HepG2 (cell line): ENCODE results near the gene ZMPSTE24. TPM values are rescaled to one million over a fixed set of nuclear protein-coding genes. Genes with fewer than 3 reads are reported as not detected.

Experiments used
- ETS1 ChIP-seq: sonication (generic); formaldehyde crosslinking; IDR thresholded peaks from 2 replicates; pipeline ENCODE4 v1.4.0; 2020; ENCODE audit warnings: missing genetic modification reagents
- FIP1L1 ChIP-seq: fragments of 200-400 bp; formaldehyde crosslinking; IDR thresholded peaks from 2 replicates; pipeline ENCODE4 v1.6.1; 2018; ENCODE audit warnings: low read depth, mild to moderate bottlenecking, low read length, moderate library complexity, borderline replicate concordance; ENCODE audit not compliant: insufficient read depth
- FOSL2 ChIP-seq: sonication (generic); formaldehyde crosslinking; IDR thresholded peaks from 2 replicates; pipeline ENCODE4 v1.4.0; 2020; ENCODE audit warnings: missing genetic modification reagents
- IRF9 ChIP-seq: sonication (generic); formaldehyde crosslinking; IDR thresholded peaks from 2 replicates; pipeline ENCODE4 v1.8.0; 2022; ENCODE audit warnings: missing genetic modification reagents, mild to moderate bottlenecking, borderline replicate concordance
- KLF16 ChIP-seq, 2 experiments: sonication (generic) in 1 of 2; formaldehyde crosslinking in 1 of 2; IDR thresholded peaks; 2 replicates each; pipeline versions ENCODE4 v1.6.1 to v1.8.0; 2016 to 2023; ENCODE audit warnings: missing genetic modification reagents in 2 of 2, missing compliant biosample characterization in 1 of 2
- MED8 ChIP-seq: sonication (generic); formaldehyde crosslinking; IDR thresholded peaks from 2 replicates; pipeline ENCODE4 v1.8.1; 2023; ENCODE audit warnings: mild to moderate bottlenecking, missing genetic modification reagents; ENCODE audit not compliant: insufficient replicate concordance
- MXD4 ChIP-seq: IDR thresholded peaks from 2 replicates; pipeline ENCODE4 v1.6.1; 2016; ENCODE audit warnings: mild to moderate bottlenecking, missing biosample characterization, missing genetic modification reagents
- NAIF1 ChIP-seq: sonication (generic); formaldehyde crosslinking; IDR thresholded peaks from 2 replicates; pipeline ENCODE4 v1.5.0; 2020; ENCODE audit warnings: mild to moderate bottlenecking, missing genetic modification reagents, borderline replicate concordance
- PHF21A ChIP-seq: sonication (generic); formaldehyde crosslinking; IDR thresholded peaks from 2 replicates; pipeline ENCODE4 v1.5.0; 2020; ENCODE audit warnings: mild to moderate bottlenecking, missing genetic modification reagents
- RFX1 ChIP-seq: fragments of 450-650 bp; IDR thresholded peaks from 2 replicates; pipeline ENCODE4 v1.6.1; 2017
- SCMH1 ChIP-seq: sonication (generic); formaldehyde crosslinking; IDR thresholded peaks from 2 replicates; pipeline ENCODE4 v1.9.0; 2021; ENCODE audit warnings: missing genetic modification reagents, mild to moderate bottlenecking, borderline replicate concordance
- SP1 ChIP-seq, 2 experiments: fragments of 450-650 bp in 1 of 2; sonication (generic) in 1 of 2; formaldehyde crosslinking in 1 of 2; IDR thresholded peaks; 2 replicates each; pipeline versions ENCODE4 v1.4.0 to v1.6.1; 2016 to 2020; ENCODE audit warnings: missing genetic modification reagents in 1 of 2
- ZBTB1 ChIP-seq: sonication (generic); formaldehyde crosslinking; IDR thresholded peaks from 2 replicates; pipeline ENCODE4 v1.4.0; 2020; ENCODE audit warnings: missing genetic modification reagents, borderline replicate concordance
- ZNF670 ChIP-seq: sonication (generic); formaldehyde crosslinking; IDR thresholded peaks from 2 replicates; pipeline ENCODE4 v1.8.0; 2022; ENCODE audit warnings: mild to moderate bottlenecking, missing genetic modification reagents, borderline replicate concordance
- ZNF720 ChIP-seq: sonication (generic); formaldehyde crosslinking; IDR thresholded peaks from 2 replicates; pipeline ENCODE4 v1.4.0; 2020; ENCODE audit warnings: missing genetic modification reagents
- ZNF777 ChIP-seq: sonication (generic); formaldehyde crosslinking; IDR thresholded peaks from 2 replicates; pipeline ENCODE4 v1.4.0; 2020; ENCODE audit warnings: missing genetic modification reagents
- polyA plus RNA-seq, 8 experiments: library from polyadenylated mRNA; depleted of rRNA in 3 of 8; stranded (reverse) in 7 of 8; unstranded in 1 of 8; fragments of >200 nt; fragmentation: Illumina TruSeq in 4 of 8; extraction: Trizol in 4 of 8; gene quantifications; 2 replicates each; pipeline versions ENCODE4 v1.2.1 to v1.2.3, GENCODE V29; 2011 to 2016; ENCODE audit warnings: low read depth in 4 of 8, missing spikeins in 1 of 8, mixed read lengths in 1 of 8; ENCODE audit not compliant: insufficient read depth in 1 of 8
- total RNA-seq, 5 experiments: library from RNA; depleted of rRNA; stranded (reverse); fragments of >200 nt; fragmentation: Illumina TruSeq; extraction: Trizol; gene quantifications; 2 replicates each; pipeline ENCODE4 v1.2.3, GENCODE V29; 2016; ENCODE audit warnings: low read depth in 1 of 5
- TF ChIP-seq, protein P1 (sequence below): sonication (generic); formaldehyde crosslinking; IDR thresholded peaks from 2 replicates; pipeline ENCODE4 v1.4.0; 2020; ENCODE audit warnings: missing genetic modification reagents, borderline replicate concordance
- TF ChIP-seq, protein P2 (sequence below): sonication (generic); formaldehyde crosslinking; conservative IDR thresholded peaks from 2 replicates; pipeline ENCODE4 v1.4.0; 2020; ENCODE audit warnings: missing genetic modification reagents
- TF ChIP-seq, protein P3 (sequence below): IDR thresholded peaks from 2 replicates; pipeline ENCODE4 v1.6.1; 2012; ENCODE audit warnings: inconsistent platforms

ZMPSTE24 gene
- total and polyA plus RNA-seq, 2 of the 13 experiments (the other 11 are each of a cell fraction or from before 2014, with no cell fraction given) = 13.6 to 60.2 TPM

DNA sequence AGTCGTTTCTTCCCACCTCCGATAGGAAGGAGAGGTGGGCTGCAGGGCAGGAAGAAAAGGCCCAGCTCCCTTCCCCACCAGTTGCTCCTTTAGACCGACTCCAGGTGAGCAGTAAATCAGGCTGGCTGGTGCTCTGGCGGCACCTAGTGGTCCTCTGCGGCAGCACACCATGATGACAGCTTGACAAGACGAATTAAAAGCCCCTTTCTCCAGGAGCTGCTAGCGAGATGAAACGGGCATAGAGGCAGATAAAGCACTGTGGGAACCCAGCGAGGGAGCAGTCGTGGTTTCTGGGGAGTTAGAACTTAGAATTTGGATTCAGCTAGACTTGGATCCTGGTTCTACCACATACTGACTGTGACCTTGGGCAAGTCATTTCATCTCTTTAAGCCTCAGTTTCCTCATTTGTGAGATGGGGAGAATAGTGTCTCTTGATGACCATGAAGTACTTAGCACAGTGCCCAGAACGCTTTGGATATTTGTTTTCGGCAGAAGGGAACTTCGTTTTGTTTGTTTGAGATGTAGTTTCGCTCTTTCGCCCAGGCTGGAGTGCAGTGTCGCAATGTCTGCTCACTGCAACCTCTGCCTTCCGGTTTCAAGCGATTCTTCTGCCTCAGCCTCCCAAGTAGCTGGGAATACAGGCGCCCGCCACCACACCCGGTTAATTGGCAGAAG, 80.8 kb downstream of the ZMPSTE24 start (continued):
- TF ChIP-seq PHF21A (CRISPR knock-in tag) = no peak
- TF ChIP-seq NAIF1 (CRISPR knock-in tag) = no peak
- TF ChIP-seq RFX1 = no peak
- TF ChIP-seq, protein P1, sequence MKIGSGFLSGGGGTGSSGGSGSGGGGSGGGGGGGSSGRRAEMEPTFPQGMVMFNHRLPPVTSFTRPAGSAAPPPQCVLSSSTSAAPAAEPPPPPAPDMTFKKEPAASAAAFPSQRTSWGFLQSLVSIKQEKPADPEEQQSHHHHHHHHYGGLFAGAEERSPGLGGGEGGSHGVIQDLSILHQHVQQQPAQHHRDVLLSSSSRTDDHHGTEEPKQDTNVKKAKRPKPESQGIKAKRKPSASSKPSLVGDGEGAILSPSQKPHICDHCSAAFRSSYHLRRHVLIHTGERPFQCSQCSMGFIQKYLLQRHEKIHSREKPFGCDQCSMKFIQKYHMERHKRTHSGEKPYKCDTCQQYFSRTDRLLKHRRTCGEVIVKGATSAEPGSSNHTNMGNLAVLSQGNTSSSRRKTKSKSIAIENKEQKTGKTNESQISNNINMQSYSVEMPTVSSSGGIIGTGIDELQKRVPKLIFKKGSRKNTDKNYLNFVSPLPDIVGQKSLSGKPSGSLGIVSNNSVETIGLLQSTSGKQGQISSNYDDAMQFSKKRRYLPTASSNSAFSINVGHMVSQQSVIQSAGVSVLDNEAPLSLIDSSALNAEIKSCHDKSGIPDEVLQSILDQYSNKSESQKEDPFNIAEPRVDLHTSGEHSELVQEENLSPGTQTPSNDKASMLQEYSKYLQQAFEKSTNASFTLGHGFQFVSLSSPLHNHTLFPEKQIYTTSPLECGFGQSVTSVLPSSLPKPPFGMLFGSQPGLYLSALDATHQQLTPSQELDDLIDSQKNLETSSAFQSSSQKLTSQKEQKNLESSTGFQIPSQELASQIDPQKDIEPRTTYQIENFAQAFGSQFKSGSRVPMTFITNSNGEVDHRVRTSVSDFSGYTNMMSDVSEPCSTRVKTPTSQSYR = peak; percentile 15; the same call in 1 of the 2 replicates
- TF ChIP-seq, protein P2, sequence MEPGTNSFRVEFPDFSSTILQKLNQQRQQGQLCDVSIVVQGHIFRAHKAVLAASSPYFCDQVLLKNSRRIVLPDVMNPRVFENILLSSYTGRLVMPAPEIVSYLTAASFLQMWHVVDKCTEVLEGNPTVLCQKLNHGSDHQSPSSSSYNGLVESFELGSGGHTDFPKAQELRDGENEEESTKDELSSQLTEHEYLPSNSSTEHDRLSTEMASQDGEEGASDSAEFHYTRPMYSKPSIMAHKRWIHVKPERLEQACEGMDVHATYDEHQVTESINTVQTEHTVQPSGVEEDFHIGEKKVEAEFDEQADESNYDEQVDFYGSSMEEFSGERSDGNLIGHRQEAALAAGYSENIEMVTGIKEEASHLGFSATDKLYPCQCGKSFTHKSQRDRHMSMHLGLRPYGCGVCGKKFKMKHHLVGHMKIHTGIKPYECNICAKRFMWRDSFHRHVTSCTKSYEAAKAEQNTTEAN (CRISPR knock-in tag) = no peak
- TF ChIP-seq MED8 (CRISPR knock-in tag) = no peak
- TF ChIP-seq FOSL2 = peak; percentile 22; the same call in 1 of the 2 replicates
- no peak for TF ChIP-seq FIP1L1
- TF ChIP-seq, protein P3, sequence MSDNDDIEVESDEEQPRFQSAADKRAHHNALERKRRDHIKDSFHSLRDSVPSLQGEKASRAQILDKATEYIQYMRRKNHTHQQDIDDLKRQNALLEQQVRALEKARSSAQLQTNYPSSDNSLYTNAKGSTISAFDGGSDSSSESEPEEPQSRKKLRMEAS = 0 out of 2 replicates have a peak, but pooled peaks have one; percentile 8
- TF ChIP-seq SP1 (IDR thresholded peaks at IDR 0.05) = no peak
- peak; percentile 20; the same call in 1 of the 2 replicates for TF ChIP-seq SP1 (CRISPR knock-in tag; IDR thresholded peaks at IDR 0.05)
- peak; percentile 57; the same call in 1 of the 2 replicates for TF ChIP-seq ZNF777 (CRISPR knock-in tag)
- TF ChIP-seq ZNF720 (CRISPR knock-in tag) = no peak
- peak in 1 of 2 experiments; percentile 51; a peak in 1 of 4 replicates for TF ChIP-seq KLF16 (CRISPR knock-in tag; IDR thresholded peaks at IDR 0.05)
- no peak for TF ChIP-seq ZNF670 (CRISPR knock-in tag)
- no peak for TF ChIP-seq ZBTB1
- TF ChIP-seq MXD4 (CRISPR knock-in tag) = no peak
- no peak for TF ChIP-seq IRF9 (CRISPR knock-in tag)
- TF ChIP-seq SCMH1 = no peak
- no peak for TF ChIP-seq ETS1 (CRISPR knock-in tag)
